GM19324 (cell line): ENCODE data around the gene TMEM178A.
"Not testable (repeated sequence)": the region's sequence is repeated elsewhere in the genome, so short reads cannot be mapped to it uniquely, and the experiment has no call there.

Experiments used
- ATAC-seq: cut with Tn5 transposase; IDR thresholded peaks from one replicate; pipeline ENCODE4 v1.9.1; 2021; ENCODE audit warnings: mild to moderate bottlenecking, moderate library complexity; ENCODE audit not compliant: unreplicated experiment, low FRiP score

TMEM178A gene

GRCh38 chr2:39665811-39666490 lies at the start of gene TMEM178A:
TSS of gene TMEM178A (plus strand) at chr2:39665917. CDS start at chr2:39665975, 58 bp downstream.
- ATAC-seq, result no peak

- no peak for ATAC-seq
Measured at GRCh38 chr2:39618236-39618635, 47.5 kb upstream of the TMEM178A start.

- no peak for ATAC-seq
Measured at GRCh38 chr2:39618736-39619135, 47.0 kb upstream of the TMEM178A start.

GRCh38 chr2:39620067-39620466 lies 45.6 kb upstream of the TMEM178A start:
- no peak for ATAC-seq

GRCh38 chr2:39621596-39621995 lies 44.1 kb upstream of the TMEM178A start:
- ATAC-seq, result no peak

- ATAC-seq, result no peak
Measured at GRCh38 chr2:39622860-39623259, 42.9 kb upstream of the TMEM178A start.

GRCh38 chr2:39623917-39624316 lies 41.8 kb upstream of the TMEM178A start:
- ATAC-seq, result no peak

- ATAC-seq, result no peak
Measured at GRCh38 chr2:39625193-39625926, 40.4 kb upstream of the TMEM178A start.

GRCh38 chr2:39625927-39626270 lies 39.8 kb upstream of the TMEM178A start:
- no peak for ATAC-seq

- not testable (repeated sequence) for ATAC-seq
Measured at GRCh38 chr2:39628346-39628745, 37.4 kb upstream of the TMEM178A start.

GRCh38 chr2:39629646-39630045 lies 36.1 kb upstream of the TMEM178A start:
- no peak for ATAC-seq

- ATAC-seq, result no peak
Measured at GRCh38 chr2:39631256-39631655, 34.5 kb upstream of the TMEM178A start.

- ATAC-seq, result no peak
Measured at GRCh38 chr2:39631718-39632117, 34.0 kb upstream of the TMEM178A start.

GRCh38 chr2:39632876-39633275 lies 32.8 kb upstream of the TMEM178A start:
- no peak for ATAC-seq

- ATAC-seq, result no peak
Measured at GRCh38 chr2:39636306-39636705, 29.4 kb upstream of the TMEM178A start.

GRCh38 chr2:39638581-39638980 lies 27.1 kb upstream of the TMEM178A start:
- no peak for ATAC-seq

GRCh38 chr2:39640107-39640506 lies 25.6 kb upstream of the TMEM178A start:
- no peak for ATAC-seq

GRCh38 chr2:39640681-39641080 lies 25.0 kb upstream of the TMEM178A start:
- ATAC-seq, result no peak

- ATAC-seq, result no peak
Measured at GRCh38 chr2:39641635-39642034, 24.1 kb upstream of the TMEM178A start.

- ATAC-seq, result no peak
Measured at GRCh38 chr2:39642051-39642718, 23.5 kb upstream of the TMEM178A start.

- ATAC-seq, result no peak
Measured at GRCh38 chr2:39645826-39646225, 19.9 kb upstream of the TMEM178A start.

- ATAC-seq, result no peak
Measured at GRCh38 chr2:39646267-39646666, 19.4 kb upstream of the TMEM178A start.
